Occipital lobe (tissue), 2 donors: ENCODE measurements around the gene MRPL11. TPM values are rescaled to one million over a fixed set of nuclear protein-coding genes. Genes with fewer than 3 reads are reported as not detected.
A peak's percentile ranks its signal among the peaks of the same experiment; 100 is the strongest.

Experiments used
- DNase-seq: peaks from one replicate; lab custom pipeline; 2025; lab: John Stamatoyannopoulos, UW
- total RNA-seq: library from RNA; depleted of rRNA; stranded (reverse); fragments of >200 nt; gene quantifications from one replicate; pipeline ENCODE4 v1.2.3, GENCODE V29; 2014

The MRPL11 gene
- total RNA-seq: 13.9 TPM

DNA sequence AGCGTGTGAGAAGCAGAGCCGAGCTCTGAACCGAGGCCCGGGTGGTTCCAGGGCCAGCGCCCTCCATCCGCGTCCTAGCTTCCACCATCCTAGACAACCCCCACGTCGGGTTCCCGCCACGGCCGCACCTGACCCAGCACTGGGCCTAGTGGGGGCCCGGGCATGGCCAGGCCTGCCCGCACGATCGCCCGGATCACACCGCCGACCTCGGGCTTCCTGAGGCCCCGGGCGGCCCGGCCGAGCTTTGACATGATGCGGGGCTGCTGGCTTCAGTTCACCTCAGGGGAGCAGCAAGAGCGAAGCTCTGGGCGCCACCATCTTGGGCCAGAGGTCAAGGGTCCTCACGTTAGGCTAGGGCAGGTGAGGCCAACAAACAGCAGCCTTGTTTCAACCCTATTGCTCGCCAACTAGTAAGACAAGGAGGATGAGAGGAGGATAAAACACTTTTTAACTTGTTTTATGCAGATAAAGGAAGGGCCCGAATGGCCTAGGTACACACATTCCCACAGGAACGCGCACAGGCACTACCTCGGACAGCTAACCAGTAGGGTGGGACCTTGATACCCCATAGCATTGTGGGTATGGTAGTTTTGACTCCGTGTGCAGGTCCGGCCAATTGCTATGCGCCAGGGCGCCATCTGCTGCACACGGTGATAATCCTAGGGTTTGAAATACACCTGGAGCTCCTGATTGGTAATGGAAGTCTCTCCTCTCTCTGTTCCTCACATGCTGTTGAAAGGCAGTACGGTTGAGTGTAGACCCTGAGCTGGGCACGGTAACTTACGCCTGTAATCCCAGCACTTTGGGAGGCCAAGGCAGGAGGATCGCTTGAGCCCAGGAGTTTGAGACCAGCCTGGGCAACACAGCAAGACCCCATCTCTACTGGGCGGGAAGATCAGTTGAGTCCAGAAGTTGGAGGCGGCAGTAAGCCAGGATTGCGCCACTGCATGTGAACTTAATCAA lies at the start of gene MRPL11:
TSS of gene MRPL11 (minus strand) at position 345 of the 963 bp plus-strand sequence. CDS start at position 251, 94 bp downstream.
- DNase-seq: peak; percentile 84

DNA sequence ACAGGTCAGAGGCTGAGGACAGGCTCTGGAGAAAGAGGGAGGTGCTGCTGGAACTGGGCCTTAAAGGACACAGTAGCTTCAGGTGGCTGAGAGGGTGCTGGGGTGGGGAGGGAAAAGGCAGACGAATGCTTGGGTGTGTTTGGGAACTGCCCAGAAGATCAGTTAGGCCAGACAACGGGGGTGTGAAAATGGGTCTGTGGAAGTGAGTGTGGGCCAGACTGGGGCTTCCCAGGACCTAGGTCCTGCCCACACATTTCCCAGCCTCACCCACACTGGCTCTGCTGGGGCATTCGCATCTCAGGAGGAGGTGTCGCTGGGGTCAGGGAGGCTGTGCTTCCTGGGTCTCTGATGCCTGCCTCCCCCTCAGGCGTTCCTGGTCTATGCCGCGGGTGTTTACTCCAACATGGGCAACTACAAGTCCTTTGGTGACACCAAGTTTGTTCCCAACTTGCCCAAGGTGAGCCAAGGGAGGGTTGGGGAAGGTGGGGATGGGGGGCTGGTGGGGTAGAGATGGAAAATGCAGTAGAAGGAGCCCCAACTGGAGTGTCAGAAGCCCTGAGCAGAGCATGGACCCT lies 46.2 kb upstream of the MRPL11 start:
- no peak for DNase-seq

DNA sequence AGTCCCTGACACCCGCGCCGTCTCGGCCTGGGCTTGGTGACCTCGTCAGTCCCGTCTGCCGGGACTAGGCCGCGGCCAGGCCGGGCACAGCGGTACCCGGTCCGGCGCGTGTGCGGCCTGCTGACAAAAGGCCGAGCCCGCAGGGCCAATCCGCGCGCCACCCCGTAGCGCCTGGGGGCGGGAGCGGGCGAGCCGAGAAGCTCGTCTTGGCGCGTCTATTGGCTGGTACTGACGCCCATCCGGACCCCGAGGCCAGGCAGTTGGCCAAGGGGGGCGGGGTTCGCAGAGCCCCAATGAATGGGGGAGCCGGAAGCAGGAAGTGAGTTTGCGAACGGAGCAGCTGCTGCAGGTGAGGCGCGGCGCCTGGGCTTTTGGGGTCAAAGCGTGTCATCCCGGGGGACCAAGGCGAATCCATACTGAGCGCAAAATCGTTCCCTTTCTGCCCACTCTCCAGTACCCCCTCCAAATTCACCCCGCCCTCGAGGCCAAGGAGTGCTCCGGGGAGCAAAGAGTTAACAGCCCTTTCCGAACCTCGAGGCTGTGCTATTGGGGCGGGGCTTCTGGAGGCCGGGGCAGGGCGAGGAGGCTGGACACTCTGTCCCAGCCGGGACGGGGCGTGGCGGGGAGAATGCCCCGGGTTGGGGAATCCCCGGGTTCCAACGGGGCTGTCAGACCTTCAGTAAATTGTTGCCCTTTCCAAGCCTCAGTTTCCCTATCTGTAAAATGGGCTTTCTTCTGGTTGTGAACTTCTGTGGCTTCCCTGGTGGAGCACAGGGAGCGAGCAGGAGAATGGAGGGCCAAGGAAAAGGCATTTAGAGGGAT lies 41.7 kb upstream of the MRPL11 start, which contains the start of gene DPP3:
TSS of gene DPP3 (plus strand) at position 318 of the 822 bp plus-strand sequence. CDS start 1,767 bp downstream, outside the sequence.
- peak; percentile 95 for DNase-seq

DNA sequence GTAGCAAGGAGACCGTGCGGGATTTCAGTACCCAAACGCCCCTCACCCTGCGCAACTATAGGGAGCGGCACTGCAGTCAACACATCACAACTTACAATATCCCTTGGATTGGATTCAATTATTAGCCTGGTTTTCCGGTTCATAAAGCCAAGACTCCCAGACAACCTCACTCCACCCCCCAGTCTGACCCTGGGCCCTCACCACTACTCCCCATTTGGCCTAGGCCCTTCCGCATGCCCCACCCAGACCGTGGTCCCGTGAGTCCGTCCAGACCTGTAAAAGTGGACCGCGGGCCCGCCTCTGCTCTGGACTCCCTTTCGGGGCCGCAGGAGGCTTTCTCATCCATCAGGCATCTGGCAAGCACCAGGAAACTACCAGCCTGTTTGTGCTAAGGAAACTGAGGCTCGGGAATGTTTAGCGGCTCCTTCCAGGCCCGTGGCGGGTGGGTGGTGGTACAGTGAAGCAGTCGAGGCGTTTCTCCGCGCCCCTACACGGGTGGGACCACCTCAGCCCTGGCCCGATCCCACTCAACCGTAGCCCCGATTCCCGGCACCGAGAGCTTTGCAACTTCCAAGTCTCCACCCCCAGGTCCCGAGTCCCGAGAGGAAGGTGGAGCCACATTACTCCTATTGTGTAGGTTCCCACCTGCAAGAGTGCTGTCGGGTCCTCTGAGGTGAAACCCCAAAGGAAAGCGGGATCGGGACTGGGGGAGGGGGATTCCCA lies 40.9 kb upstream of the MRPL11 start:
- no peak for DNase-seq

DNA sequence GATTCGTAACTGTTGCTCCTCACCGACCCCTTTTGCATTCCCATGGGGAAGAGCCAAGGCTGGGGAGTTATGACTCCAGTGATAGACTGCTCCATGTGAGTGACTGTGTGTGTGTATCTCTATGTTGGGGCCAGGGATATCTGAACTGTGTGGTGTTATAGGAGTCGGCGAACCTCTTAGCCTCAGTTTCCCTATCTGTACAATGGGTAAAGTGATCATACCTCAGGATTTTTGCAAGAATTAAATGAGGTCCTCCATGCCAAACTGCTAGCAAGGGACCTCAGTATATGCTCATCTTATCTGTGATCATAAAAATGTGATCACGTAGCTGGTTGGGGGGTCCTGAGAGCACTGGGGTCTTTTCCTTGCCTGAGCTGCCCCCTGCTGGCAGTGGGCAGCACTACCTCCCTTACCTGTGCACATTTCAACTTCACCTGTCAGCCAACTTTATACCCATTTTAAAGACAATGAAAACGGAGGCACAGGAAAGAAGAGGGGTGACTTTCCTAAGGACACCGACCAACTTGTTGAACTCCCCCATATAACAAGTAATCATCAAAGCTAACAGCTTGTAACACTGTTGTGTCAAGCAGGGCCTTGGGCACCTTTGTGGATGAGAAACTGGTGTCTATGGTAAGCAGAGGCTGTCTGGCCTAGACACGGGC lies 40.2 kb upstream of the MRPL11 start:
- DNase-seq: no peak

DNA sequence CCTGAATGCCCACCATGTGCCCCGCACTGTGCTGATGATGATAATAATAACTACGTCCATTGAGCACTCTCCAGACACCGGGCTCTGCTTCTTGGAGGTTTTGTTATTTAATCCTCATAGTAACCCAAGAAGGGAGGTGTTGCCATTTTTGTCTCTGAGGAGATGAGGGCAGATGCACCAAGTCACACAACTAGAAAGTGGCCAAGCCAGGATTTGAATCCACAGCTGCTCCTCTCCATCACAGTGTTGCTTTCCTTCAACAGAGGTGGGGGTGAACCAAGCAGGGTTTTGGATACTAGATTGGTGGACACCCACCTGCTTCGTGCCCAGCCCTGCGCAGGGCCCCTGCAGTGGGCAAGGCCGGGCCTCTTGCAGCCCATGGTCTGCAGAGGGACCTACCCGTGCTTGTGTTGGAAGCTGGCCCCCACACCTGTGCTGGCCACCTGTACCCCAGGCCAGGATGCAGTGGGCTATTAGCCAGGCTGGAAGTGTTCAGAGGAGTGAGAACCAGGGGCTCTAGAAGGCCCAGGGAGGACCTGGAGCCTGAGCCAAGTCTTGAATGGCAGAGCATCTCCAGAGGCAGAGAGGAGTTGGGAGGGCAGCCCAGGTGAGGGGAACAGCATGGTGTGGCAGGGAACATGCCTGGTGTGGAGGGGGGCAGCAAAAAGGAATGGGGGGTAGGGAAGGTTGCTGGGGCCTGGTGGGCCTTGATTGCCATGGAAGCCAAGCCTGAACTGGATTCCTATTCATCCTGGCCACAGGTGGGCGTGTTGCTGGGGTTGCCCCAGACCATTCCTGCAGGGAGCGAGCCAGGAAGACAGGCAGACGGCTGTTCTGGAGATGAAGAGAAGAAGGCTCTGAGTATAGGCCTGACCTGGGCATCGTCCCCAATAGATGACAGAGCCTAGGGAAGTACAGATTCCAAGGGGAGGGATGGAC lies 38.9 kb upstream of the MRPL11 start:
- no peak for DNase-seq

DNA sequence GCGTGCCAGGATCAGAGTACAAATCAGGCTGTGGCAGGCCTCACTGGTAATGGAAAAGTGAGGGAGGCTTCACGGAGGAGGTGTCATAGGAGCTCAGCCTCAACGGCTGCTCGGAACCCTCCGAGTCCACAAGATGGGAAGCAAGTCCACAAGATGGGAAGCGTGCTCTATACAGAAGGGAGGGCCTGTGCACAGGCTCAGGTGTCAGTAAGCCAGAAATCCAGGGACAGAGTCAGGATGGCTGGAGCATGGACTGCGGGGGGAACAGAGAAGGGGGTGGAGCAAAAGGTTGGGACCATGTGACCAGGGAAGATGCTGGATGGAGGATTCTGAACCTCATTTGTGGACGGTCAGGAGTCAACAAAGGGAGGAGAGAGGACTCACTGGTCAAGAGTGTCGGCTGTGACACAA lies 38.2 kb upstream of the MRPL11 start:
- no peak for DNase-seq

DNA sequence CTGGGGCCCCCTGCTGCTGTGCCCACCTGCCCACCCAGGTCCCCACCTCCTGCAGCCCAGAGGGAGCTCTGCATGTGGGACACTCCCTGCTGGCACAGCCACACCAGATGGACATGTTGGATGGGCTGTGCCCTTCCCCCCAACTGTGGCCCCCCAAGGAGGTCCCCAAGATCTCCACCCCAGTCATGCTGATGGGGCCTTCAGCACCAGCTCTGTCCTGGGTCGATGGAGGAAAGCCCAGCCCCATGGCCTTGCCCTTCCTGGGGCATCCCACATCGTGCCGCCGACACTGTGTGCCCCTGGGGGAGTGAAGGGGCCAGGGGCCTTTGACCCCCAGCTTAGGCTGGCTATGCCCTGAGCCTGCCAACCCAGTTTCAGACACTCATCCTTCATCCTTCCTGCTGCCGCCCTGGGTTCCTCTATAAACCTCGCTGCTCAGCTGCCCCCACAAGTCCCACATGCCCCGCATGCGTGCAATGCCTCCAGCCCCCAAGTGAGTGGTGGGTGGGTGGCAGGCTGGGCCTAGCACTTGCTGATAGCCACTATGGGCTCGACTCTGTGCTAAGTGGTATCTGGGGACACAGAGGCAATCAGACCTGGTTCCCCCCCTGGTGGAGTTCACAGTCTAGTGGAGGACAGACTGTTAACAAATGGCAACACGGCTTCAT lies 37.7 kb upstream of the MRPL11 start:
- DNase-seq: no peak

DNA sequence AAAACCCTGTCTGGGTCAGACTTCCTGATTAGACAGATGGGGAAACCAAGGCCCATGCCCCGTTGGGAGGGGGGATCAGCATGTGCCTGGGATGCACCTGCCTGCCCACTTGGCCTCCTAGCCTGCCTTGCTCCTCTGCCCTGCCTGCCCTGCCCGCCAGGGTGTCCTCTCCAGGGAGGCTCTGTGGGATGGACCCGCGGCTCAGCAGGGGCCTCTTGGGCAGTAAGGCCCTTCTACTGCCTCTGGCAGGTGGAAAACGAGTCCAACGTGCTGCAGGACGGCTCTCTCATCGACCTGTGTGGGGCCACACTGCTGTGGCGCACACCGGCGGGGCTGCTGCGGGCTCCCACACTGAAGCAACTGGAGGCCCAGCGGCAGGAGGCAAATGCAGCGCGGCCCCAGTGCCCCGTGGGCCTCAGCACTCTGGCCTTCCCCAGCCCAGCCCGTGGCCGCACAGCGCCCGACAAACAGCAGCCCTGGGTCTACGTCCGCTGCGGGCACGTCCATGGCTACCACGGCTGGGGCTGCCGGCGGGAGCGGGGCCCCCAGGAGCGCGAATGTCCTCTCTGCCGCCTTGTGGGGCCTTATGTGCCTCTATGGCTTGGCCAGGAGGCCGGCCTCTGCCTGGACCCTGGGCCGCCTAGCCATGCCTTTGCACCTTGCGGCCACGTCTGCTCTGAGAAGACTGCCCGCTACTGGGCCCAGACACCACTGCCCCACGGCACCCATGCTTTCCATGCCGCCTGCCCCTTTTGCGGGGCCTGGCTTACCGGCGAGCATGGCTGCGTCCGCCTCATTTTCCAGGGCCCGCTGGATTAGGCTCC lies 36.9 kb upstream of the MRPL11 start:
- no peak for DNase-seq

DNA sequence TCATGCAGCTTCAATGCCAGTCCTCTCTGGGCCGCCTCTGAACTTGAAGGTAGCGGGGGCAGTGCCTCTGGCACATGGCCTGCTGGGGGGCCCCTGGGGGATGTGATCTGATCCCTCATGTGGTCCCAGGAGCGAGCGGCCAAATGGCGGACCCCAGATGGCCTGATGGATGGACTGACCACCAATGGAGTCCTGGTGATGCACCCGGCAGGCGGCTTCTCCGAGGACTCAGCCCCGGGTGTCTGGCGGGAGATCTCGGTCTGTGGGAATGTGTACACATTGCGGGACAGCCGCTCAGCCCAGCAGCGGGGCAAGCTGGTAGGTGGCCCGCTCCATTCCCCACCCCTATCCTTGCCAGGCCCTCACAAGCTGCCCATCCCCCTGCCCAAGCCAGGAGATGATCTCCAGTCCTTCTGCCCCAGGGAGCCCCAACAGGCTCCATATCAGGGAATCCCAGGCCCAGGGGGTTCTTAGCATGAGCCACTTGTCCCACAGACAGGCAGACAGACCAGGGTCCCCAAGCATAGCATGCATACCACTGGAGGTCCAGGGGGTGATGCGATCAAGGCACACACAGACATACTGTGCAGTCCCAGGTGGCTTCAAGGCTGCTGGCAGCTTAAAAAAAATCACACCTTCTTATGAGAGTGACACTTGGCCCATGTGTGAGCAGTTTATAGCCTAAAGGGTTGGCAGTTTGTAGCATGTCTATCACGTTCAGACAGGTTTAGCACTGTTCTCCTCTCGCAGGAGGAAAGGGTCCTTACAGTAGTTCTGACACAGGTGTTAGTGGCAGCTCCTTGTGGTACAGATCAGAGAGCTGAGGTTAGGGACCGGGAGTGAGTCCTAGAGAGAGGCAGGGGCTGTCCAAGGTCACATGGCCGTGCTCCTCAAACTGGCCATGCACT lies 35.2 kb upstream of the MRPL11 start:
- DNase-seq: no peak

DNA sequence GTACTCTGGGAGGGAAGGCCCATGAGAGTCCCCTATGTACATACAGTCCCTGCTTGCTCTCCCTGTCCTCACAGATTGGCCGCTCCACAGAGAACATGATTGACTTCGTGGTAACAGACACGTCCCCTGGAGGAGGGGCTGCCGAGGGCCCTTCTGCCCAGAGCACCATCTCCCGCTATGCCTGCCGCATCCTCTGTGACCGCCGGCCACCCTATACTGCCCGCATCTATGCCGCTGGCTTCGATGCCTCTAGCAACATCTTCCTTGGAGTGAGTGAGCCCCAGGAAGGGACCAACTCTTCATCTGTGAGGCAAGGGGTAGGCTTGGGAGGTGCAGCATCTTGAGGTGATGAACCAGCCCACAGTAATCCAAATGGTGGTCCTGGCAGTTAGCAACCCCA lies 34.5 kb upstream of the MRPL11 start:
- no peak for DNase-seq

DNA sequence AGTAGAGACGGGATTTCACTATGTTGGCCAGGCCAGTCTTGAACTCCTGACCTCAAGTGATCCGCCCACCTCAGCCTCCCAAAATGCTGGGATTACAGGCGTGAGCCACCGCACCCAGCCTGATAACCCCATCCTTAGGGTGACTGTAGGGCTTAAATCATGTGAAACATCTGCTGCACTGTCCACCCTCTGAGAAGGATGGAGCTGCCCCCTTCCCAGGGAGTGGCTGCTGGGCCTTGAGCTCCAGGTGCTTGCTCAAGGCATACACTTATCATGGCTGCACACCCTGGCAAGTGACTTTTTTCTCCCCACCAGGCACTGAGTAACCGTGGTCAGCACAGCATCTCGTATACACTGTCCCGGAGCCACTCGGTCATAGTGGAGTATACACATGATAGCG lies 33.4 kb upstream of the MRPL11 start:
- no peak for DNase-seq

DNA sequence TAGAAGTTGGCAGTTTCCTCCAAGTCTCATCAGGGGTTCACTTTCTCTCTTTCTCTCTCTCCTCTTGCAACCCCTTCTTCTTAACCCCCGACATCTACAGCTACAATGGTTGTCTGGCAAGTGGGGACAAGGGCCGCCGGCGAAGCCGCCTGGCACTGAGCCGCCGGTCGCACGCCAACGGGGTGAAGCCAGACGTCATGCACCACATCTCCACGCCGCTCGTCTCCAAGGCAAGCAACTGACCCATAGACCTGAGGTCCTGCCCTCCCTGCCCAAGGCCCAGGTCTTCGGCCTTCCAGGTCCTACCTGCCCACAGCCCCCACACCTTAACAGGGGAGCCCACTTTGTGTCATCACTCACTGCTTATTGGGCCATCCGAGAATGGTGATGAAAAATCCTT lies 32.5 kb upstream of the MRPL11 start:
- DNase-seq: no peak

DNA sequence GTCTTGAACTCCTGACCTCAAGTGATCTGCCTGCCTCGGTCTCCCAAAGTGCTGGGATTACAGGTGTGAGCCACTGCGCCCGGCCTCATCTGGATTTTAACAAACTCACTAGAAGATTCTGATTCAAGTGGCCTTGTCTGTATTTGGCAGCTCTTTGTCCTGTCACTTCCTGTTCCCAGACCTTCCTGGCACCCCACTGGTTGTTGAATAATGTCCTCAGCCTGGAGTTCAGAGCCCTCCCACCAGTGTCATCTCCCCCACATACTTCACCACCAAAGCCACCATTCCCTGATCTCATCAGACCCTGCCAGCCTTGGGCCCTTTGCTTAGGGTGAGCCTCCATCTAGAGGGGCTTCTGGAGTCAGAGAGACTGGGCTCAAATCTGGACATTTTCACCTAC lies 31.4 kb upstream of the MRPL11 start:
- no peak for DNase-seq

DNA sequence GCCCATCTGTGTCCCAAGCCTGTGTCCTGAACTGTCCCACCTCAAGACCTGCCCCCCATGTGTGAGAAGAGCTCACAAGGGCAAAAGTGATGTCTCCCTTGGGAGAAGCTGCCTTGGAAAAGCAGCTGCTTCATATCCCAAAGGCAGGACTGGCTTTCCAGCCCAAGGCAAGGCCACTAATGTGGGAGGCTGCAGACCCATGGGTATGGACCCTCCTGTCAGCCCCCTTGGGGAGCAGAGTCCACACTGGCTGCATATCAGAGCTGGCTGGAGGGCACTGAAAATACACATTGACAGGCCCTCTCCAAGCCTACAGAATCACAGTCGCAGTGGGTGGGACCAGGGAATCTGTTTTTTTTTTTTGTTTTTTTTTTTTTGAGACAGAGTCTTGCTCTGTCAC lies 30.8 kb upstream of the MRPL11 start:
- DNase-seq: no peak

DNA sequence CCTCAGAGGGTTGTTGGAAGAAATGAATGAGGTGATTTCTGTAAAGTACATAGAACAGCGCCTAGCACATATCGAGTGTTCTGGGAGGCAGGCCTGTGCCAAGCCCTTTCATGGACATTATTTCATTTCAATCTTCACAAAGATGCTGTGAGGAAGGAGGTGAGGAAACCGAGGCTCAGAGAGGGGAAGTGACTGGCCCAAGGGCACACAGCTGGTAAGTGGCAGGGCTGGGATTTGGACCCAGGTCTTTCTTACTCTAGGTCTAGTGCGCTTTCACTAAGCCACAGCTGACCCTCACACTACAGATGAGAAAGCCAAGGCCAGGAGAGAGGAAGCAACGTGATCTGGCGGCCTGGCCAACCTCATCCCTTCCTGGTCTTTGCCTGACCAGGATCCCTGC lies 30.0 kb upstream of the MRPL11 start:
- no peak for DNase-seq

DNA sequence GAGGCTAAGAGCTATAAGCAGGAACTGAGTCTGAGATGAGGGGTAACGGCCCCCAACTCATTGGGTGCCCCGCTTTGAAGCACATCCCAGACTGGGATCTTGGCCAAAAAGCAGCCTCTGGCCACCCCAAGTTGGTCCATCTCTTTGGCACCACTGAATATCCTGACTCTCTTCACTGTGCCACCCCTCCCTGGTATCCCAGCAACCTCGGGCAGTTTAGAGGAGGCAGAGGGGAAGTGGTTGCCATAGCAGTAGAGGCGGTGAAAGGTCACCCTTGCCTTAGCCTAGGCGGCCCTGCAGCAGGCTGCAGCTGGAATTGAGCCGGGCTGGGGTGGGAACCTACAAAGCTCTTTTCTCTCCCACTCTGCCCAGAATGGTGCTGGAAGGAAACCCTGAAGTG lies 29.1 kb upstream of the MRPL11 start:
- no peak for DNase-seq
